Hair follicular keratinocyte (primary cell): Measurements from ENCODE around the gene ZNF496. TPM values are rescaled to one million over a fixed set of nuclear protein-coding genes. Genes with fewer than 3 reads are reported as not detected.

Experiments
- total RNA-seq: library from RNA; depleted of rRNA; stranded (reverse); fragments of >200 nt; gene quantifications from 2 replicates; pipeline ENCODE4 v1.2.3, GENCODE V29; 2015

The ZNF496 gene
- total RNA-seq = 40.2 and 42.7 TPM in 2 replicates

DNA sequence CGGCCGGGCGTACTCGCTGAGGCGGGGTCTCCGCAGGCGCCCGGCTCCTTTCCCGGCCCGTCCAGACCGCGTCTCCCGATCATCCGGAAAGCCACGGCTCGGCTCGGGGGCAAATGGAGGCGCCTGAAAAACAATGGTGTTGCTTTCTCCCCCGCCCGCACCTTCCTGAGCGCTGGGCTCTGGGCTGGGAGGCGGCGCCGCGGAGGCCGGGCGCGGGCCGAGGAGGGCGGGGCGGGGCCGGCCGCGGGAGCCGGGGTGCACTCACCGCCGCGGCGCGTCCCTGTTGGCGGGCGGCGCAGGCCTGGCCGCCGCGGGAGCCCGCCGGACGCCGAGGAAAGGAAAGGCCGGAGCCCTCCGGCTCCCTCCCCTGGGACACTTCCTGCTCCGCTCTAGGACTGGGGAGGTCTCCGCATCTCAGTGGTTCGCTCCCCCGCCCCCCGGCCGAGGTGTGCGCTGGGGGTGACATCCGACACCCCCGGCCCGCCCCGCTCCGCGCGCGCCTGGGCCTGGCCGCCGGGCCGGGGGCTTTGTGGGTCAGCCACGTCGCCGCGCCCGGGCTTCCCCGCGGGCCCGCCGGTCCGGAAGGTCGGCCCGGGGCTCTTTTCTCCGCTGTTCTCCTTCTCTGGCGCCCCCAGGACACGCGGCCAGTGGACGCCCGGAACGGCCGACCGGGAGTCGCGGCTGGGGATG is at the start of gene ZNF496:
Gene ZNF496 (minus strand): TSS at position 343 of the 690 bp plus-strand sequence. CDS start 2,289 bp downstream, outside the sequence.

DNA sequence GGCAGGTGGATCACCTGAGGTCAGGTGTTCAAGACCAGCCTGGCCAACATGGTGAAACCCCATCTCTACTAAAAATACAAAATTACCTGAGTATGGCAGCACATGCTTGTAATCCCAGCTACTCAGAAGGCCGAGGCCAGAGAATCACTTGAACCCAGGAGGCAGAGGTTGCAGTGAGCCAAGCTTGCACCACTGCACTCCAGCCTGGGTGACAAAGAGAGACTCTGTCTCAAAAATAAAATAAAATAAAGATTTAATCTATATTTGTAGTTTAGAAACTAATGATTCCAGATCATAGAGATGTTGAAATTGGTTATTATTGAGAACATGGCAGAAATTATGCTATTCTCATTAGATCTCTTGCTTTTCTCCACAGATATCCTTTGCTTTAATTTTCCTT is 75.9 kb downstream of the ZNF496 start, which contains the start of gene VN1R5:
Gene VN1R5 (plus strand): TSS at position 301 of the 400 bp plus-strand sequence.

Other genes with a start within 250 kb of the ZNF496 start
- 3.9 and 4.4 TPM in 2 replicates for gene ZNF669, start 227.5 kb downstream of the ZNF496 start, total RNA-seq
- gene ZNF124, start 159.8 kb downstream of the ZNF496 start, total RNA-seq = 10.2 and 13.8 TPM in 2 replicates
- not detected in 2 replicates for gene VN1R5, start 75.8 kb downstream of the ZNF496 start, total RNA-seq
- gene NLRP3, start 84.3 kb upstream of the ZNF496 start, total RNA-seq = 2.1 and 7.0 TPM in 2 replicates
- gene OR2B11, start 126.2 kb upstream of the ZNF496 start, total RNA-seq = not detected in 2 replicates
- not detected in 2 replicates for gene OR2C3, start 204.6 kb upstream of the ZNF496 start, total RNA-seq
- gene GCSAML, start 217.3 kb upstream of the ZNF496 start, total RNA-seq = not detected in 2 replicates